Activated T-helper 2 cell treated with anti-CD3 and anti-CD28 coated beads, Interferon-gamma antibody, Interleukin-2, Interleukin-4, amounts not matched to agents 10 μg/mL and 5 μg/mL and 100 μg/mL, durations not matched to agents 14 hours and 24 hours and 36 hours (primary cell): ENCODE measurements around the gene HSPA8. TPM values are rescaled to one million over a fixed set of nuclear protein-coding genes. Genes with fewer than 3 reads are reported as not detected.
A peak's percentile ranks its signal among the peaks of the same experiment; 100 is the strongest.
"Not testable (repeated sequence)": the region's sequence is repeated elsewhere in the genome, so short reads cannot be mapped to it uniquely, and the experiment has no call there.

ENCODE experiments used
- DNase-seq: peaks from one replicate; pipeline ENCODE4 v3.0.0; 2021; ENCODE audit warnings: low spot score
- H3K27ac Mint-ChIP-seq: one replicate; pipeline ENCODE4 v1.8.0; 2021; ENCODE audit warnings: mixed read lengths
- H3K27me3 Mint-ChIP-seq: one replicate; pipeline ENCODE4 v1.8.0; 2021; ENCODE audit warnings: low read depth, mixed read lengths
- H3K36me3 Mint-ChIP-seq: one replicate; pipeline ENCODE4 v1.8.0; 2021; ENCODE audit warnings: low read depth, mixed read lengths
- H3K4me1 Mint-ChIP-seq: one replicate; pipeline ENCODE4 v1.8.0; 2021; ENCODE audit warnings: low read depth, mixed read lengths
- H3K4me3 Mint-ChIP-seq: one replicate; pipeline ENCODE4 v1.8.0; 2021; ENCODE audit warnings: low read depth, mild to moderate bottlenecking, moderate library complexity, mixed read lengths
- H3K9me3 Mint-ChIP-seq: one replicate; pipeline ENCODE4 v1.8.0; 2021; ENCODE audit warnings: mixed read lengths
- intact Hi-C: fragments of 100-400 bp; cut with micrococcal nuclease; formaldehyde crosslinking; loops from one replicate; pipeline ENCODE4 v1.15.1; 2023
- total RNA-seq: library from RNA; stranded (reverse); gene quantifications from 2 replicates; pipeline ENCODE4 v1.2.3, GENCODE V29; 2022

HSPA8 gene
- total RNA-seq: 3,975 and 4,013 TPM in 2 replicates

GRCh38 chr11:123061403-123062157 lies at the start of gene HSPA8:
Gene HSPA8, minus strand, starts transcription at chr11:123062136. Its CDS starts 812 bp downstream, at chr11:123061324.
- no peaks in the 10 kb centered on the region for H3K27me3 Mint-ChIP-seq
- H3K36me3 Mint-ChIP-seq: peaks cover 69% of the 10 kb centered on the region
- H3K4me1 Mint-ChIP-seq: peaks cover 45% of the 10 kb centered on the region
- intact Hi-C loops: loop anchor here (1.0 to 10.0 kb wide), 11 partner anchors 9 to 1767 kb away; partner anchors contain the start of genes SC5D and ZNF202
- DNase-seq: peak; percentile 70
- H3K4me3 Mint-ChIP-seq: peak within 1 kb of the TSS; percentile 100
- H3K9me3 Mint-ChIP-seq: no peaks in the 10 kb centered on the region
- peak within 1 kb of the TSS; percentile 98 for H3K27ac Mint-ChIP-seq

- H3K4me1 Mint-ChIP-seq: no peaks in the 10 kb centered on the region
- DNase-seq: no peak
- intact Hi-C loops: loop anchor here (1.0 kb wide), 1 partner anchor 136 kb away; no protein-coding TSS in a partner anchor
- no peak overlapping the region for H3K27ac Mint-ChIP-seq
- H3K4me3 Mint-ChIP-seq: no peak overlapping the region
- no peaks in the 10 kb centered on the region for H3K9me3 Mint-ChIP-seq
- H3K27me3 Mint-ChIP-seq: peaks cover 24% of the 10 kb centered on the region
- H3K36me3 Mint-ChIP-seq: no peaks in the 10 kb centered on the region
Measured at GRCh38 chr11:123111465-123111864, 49.5 kb upstream of the HSPA8 start.

- Mint-ChIP-seq H3K27me3 (peaks cover 24% of the 10 kb centered on the region), H3K27ac (no peak overlapping the region), H3K4me3 (no peak overlapping the region), H3K4me1 (no peaks in the 10 kb centered on the region), H3K9me3 (no peaks in the 10 kb centered on the region), H3K36me3 (no peaks in the 10 kb centered on the region)
- intact Hi-C loops: no loop called here
- no peak for DNase-seq
Measured at GRCh38 chr11:123110397-123110796, 48.5 kb upstream of the HSPA8 start.

GRCh38 chr11:123107945-123108495 lies 46.1 kb upstream of the HSPA8 start:
- H3K4me1 Mint-ChIP-seq: peaks cover 2% of the 10 kb centered on the region
- intact Hi-C loops: no loop called here
- no peaks in the 10 kb centered on the region for H3K36me3 Mint-ChIP-seq
- no peaks in the 10 kb centered on the region for H3K9me3 Mint-ChIP-seq
- no peak overlapping the region for H3K4me3 Mint-ChIP-seq
- H3K27me3 Mint-ChIP-seq: peaks cover 17% of the 10 kb centered on the region
- no peak overlapping the region for H3K27ac Mint-ChIP-seq
- no peak for DNase-seq

- H3K27me3 Mint-ChIP-seq: peaks cover 17% of the 10 kb centered on the region
- H3K4me3 Mint-ChIP-seq: no peak overlapping the region
- no peaks in the 10 kb centered on the region for H3K9me3 Mint-ChIP-seq
- intact Hi-C loops: no loop called here
- no peaks in the 10 kb centered on the region for H3K36me3 Mint-ChIP-seq
- H3K4me1 Mint-ChIP-seq: peaks cover 9% of the 10 kb centered on the region
- no peak overlapping the region for H3K27ac Mint-ChIP-seq
- DNase-seq: no peak
Measured at GRCh38 chr11:123104697-123105096, 42.8 kb upstream of the HSPA8 start.

- no peak for DNase-seq
- peaks cover 9% of the 10 kb centered on the region for H3K4me1 Mint-ChIP-seq
- no peaks in the 10 kb centered on the region for H3K36me3 Mint-ChIP-seq
- no peak overlapping the region for H3K27ac Mint-ChIP-seq
- no peaks in the 10 kb centered on the region for H3K9me3 Mint-ChIP-seq
- H3K27me3 Mint-ChIP-seq: peaks cover 10% of the 10 kb centered on the region
- H3K4me3 Mint-ChIP-seq: no peak overlapping the region
- intact Hi-C loops: loop anchor here (1.0 to 2.0 kb wide), 2 partner anchors 41 to 143 kb away; partner anchors contain the start of gene HSPA8
Measured at GRCh38 chr11:123103326-123103980, 41.5 kb upstream of the HSPA8 start.

GRCh38 chr11:123100379-123101085 lies 38.6 kb upstream of the HSPA8 start:
- intact Hi-C loops: no loop called here
- no peak for DNase-seq
- Mint-ChIP-seq H3K36me3 (no peaks in the 10 kb centered on the region), H3K4me1 (peaks cover 9% of the 10 kb centered on the region), H3K27ac (peak overlapping the region; percentile 12), H3K9me3 (no peaks in the 10 kb centered on the region), H3K27me3 (no peaks in the 10 kb centered on the region), H3K4me3 (no peak overlapping the region)

GRCh38 chr11:123098990-123099389 lies 37.1 kb upstream of the HSPA8 start:
- peaks cover 9% of the 10 kb centered on the region for H3K4me1 Mint-ChIP-seq
- no peaks in the 10 kb centered on the region for H3K9me3 Mint-ChIP-seq
- no peak overlapping the region for H3K4me3 Mint-ChIP-seq
- no peak overlapping the region for H3K27ac Mint-ChIP-seq
- no peak for DNase-seq
- no peaks in the 10 kb centered on the region for H3K27me3 Mint-ChIP-seq
- H3K36me3 Mint-ChIP-seq: no peaks in the 10 kb centered on the region
- intact Hi-C loops: no loop called here

GRCh38 chr11:123093739-123094138 lies 31.8 kb upstream of the HSPA8 start:
- Mint-ChIP-seq H3K9me3 (no peaks in the 10 kb centered on the region), H3K4me3 (no peak overlapping the region), H3K4me1 (no peaks in the 10 kb centered on the region), H3K27me3 (no peaks in the 10 kb centered on the region), H3K27ac (no peak overlapping the region), H3K36me3 (no peaks in the 10 kb centered on the region)
- DNase-seq: no peak
- intact Hi-C loops: no loop called here

GRCh38 chr11:123091506-123091905 lies 29.6 kb upstream of the HSPA8 start:
- H3K27me3 Mint-ChIP-seq: no peaks in the 10 kb centered on the region
- peaks cover 11% of the 10 kb centered on the region for H3K4me1 Mint-ChIP-seq
- H3K9me3 Mint-ChIP-seq: no peaks in the 10 kb centered on the region
- intact Hi-C loops: no loop called here
- H3K27ac Mint-ChIP-seq: no peak overlapping the region
- H3K36me3 Mint-ChIP-seq: no peaks in the 10 kb centered on the region
- no peak overlapping the region for H3K4me3 Mint-ChIP-seq
- no peak for DNase-seq

- H3K9me3 Mint-ChIP-seq, H3K27ac Mint-ChIP-seq, H3K27me3 Mint-ChIP-seq, H3K4me3 Mint-ChIP-seq, DNase-seq, intact Hi-C loops, H3K36me3 Mint-ChIP-seq: not testable (repeated sequence)
- H3K4me1 Mint-ChIP-seq: peaks cover 20% of the 10 kb centered on the region
Measured at GRCh38 chr11:123090168-123090567, 28.2 kb upstream of the HSPA8 start.

GRCh38 chr11:123088896-123089295 lies 27.0 kb upstream of the HSPA8 start:
- H3K36me3 Mint-ChIP-seq, intact Hi-C loops, DNase-seq, H3K9me3 Mint-ChIP-seq, H3K27ac Mint-ChIP-seq, H3K27me3 Mint-ChIP-seq, H3K4me3 Mint-ChIP-seq: not testable (repeated sequence)
- H3K4me1 Mint-ChIP-seq: peaks cover 26% of the 10 kb centered on the region
